Central memory CD4-positive, alpha-beta T cell (primary cell): ENCODE measurements around the gene PLXNA2.

Source experiments
- DNase-seq: peaks from one replicate; pipeline ENCODE4 v3.0.0; 2022

Gene PLXNA2

DNA sequence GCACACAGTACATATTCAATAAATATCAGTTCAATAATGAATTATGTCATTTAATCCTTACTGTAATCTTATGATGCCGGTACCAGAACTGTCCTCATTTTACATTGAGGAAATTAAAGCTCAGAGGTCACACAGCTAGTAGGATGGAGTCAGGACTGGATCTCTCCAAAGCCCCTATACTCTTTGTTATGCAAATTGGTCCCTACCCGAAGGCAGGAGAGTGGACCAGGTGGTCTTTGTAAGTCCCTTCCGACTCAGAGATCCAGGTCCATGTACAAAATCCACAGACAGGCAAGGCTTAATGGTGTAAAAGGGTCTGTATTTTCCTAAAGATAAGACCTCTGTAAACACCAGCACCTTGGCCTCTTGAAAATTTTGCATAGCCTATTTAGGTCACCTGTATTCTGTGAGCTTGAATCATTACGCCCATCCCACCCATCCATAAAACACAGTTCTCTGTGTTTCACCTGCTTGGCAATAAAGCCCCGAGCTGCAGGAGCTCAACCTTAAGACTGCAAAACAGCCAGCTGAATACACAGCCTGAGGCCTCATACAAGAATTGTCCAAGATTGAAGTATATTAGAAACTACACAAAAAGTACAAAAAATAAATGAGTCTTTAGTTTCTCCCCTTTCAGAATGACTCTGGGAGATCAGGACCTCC is 41.7 kb downstream of the PLXNA2 start:
- no peak for DNase-seq

DNA sequence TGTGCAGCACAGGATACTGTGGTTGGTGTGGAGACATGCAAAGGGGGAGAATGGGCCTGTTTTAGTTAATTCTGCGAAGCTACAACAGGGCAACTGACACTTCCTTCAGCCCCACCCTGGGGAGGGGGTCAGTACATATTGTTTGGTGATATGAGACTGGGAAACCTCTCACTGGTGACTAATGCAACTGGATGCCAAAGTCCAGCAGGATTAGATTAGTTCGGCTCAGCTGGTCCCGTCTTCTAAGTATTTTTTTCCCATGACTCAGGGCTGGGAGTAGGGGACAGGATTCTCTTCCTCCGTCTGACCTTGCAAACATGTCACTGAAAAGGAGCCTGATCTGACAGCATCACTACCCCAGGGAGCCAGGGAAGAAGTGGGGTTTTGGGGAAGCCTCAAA is 43.0 kb downstream of the PLXNA2 start:
- DNase-seq, result no peak

DNA sequence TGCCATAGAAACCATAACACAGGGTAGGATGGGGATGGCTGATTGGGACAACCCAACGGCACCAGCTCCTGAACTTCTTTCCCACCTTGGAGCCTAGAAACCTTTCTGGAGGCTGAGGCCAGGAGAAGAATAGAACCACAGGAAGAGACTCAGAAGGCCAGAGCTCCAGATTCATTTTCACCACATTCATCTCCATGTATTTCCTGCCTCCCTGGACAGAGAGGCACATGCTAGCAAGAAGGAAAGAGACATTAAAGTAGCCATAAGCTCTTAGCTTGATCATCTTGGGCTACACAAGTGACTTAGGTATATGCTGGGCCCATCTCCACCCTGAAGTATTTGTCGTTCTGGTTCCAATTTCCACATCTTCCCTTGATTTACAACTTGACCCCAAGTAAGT is 44.1 kb downstream of the PLXNA2 start:
- DNase-seq, result no peak

DNA sequence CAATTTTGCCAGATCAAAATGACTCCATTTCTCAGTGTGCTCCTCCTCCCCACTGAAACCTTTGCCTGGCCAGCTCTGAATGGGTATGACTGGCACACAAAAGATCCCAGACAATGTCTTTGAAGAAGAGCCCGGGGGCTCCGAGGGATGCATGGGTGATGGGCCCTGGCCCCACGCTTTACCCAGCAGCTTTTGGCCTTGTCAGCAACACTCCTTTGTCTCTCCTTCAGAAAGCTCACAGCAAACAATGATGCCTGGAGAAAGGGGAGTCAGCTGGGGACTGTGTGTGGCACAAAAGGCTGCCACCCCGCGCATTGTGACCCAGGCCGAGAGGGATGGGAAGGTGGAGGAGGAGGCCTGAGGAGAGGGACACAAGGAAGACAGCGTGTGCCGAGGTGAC is 45.9 kb downstream of the PLXNA2 start:
- no peak for DNase-seq

GRCh38 chr1:208194944-208195343 is 49.2 kb downstream of the PLXNA2 start:
- DNase-seq, result no peak

DNA sequence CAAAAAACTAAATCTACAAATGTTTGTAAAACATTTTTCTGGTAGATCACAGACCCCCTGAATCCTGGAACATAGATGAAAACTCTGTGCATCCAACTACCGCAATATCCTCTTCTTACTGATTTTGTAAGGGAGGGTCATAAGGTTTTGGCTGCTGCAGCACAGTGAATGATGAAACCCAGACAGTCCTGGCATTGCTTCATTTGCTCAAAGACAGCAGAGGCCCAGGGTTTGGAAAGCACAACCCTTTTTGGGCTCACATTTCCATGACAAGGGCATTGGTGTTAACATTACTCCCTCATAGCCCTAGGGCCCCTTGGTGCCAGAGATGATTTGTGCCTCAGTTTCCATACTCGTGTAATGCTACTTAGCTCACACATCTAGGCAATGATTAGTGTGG is 51.2 kb downstream of the PLXNA2 start:
- no peak for DNase-seq

GRCh38 chr1:208190784-208191183 is 53.4 kb downstream of the PLXNA2 start:
- no peak for DNase-seq

GRCh38 chr1:208189716-208190115 is 54.5 kb downstream of the PLXNA2 start:
- DNase-seq, result no peak

- DNase-seq, result no peak
Measured at GRCh38 chr1:208189183-208189582, 55.0 kb downstream of the PLXNA2 start.

- DNase-seq, result no peak
Measured at GRCh38 chr1:208188607-208189006, 55.6 kb downstream of the PLXNA2 start.

- no peak for DNase-seq
Measured at GRCh38 chr1:208187499-208188041, 56.6 kb downstream of the PLXNA2 start.

- DNase-seq, result no peak
Measured at GRCh38 chr1:208185801-208186231, 58.4 kb downstream of the PLXNA2 start.

DNA sequence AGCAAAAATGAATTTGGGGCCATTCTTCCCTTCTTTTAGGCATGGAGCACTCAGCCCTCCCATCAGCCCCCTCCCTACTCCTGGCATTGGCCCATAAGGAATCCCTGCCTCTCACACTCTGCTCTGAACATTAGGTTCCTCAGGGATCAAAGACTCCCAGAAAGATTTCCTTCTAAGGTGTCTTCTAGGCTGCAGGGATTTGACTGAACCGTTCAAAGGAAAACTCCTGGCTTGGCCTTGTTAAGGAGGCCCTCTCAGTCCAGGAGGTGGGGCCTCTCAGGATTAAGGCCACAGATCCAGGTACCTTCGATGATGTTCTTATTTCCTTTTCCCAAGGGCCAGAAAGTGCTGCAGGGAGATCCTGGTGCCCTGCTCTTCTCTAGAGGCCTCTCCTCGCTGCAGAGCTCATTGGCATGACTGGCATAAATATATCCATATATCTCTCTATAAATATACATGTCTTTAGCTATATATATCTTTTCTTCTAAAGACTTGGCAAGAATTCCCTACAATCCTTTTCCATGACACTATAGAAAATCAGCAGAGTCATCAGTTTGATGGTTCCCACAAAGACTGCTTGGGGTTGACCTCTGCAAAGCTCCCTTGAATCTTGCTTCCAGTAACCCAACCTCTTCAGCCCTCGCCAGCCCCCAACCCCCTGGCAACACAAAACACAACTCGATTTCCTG is 59.1 kb downstream of the PLXNA2 start:
- no peak for DNase-seq

DNA sequence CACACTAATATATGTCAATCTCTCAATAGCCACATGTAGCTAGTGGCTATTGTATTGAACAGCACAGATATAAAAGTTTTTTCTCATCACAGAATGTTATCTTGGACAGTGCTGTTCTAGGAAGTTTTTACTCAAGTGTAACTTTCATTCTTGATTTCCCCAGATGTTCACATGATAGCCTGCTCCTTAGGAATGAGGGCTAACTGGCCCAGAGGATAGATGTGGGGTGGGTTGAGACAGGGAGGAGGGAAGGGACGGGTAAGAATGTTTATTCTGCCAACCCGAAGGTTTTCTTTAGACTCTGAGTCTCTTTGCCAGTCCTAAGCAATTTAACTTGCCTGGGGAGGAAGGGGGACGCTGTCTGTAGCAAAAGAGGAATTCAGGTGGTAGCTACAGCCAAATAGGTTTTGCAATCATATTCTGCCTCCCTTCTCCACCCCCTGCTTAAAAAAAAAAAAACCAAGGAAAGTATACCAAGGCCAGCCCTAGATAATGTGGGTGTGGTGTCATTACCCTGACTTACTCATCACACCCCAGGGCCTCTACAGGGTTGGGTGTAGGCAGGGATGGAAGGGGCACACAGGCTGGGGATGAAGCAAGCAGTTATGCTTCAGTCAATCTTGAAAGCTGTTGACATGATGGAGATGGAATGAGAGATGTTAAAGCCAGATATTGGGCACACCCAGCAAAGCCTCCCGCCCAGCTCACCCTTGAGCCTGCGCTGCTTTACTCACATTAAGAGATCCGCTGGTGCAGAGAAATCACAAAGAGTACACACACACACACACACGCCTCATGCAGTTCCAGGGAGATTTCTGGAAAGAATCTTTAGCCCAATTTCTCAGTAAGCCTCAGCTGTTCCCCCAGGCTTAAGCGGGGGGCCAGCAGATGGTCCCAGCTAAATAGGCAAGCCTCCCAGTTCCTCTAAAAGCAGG is 59.9 kb downstream of the PLXNA2 start:
- DNase-seq, result no peak

DNA sequence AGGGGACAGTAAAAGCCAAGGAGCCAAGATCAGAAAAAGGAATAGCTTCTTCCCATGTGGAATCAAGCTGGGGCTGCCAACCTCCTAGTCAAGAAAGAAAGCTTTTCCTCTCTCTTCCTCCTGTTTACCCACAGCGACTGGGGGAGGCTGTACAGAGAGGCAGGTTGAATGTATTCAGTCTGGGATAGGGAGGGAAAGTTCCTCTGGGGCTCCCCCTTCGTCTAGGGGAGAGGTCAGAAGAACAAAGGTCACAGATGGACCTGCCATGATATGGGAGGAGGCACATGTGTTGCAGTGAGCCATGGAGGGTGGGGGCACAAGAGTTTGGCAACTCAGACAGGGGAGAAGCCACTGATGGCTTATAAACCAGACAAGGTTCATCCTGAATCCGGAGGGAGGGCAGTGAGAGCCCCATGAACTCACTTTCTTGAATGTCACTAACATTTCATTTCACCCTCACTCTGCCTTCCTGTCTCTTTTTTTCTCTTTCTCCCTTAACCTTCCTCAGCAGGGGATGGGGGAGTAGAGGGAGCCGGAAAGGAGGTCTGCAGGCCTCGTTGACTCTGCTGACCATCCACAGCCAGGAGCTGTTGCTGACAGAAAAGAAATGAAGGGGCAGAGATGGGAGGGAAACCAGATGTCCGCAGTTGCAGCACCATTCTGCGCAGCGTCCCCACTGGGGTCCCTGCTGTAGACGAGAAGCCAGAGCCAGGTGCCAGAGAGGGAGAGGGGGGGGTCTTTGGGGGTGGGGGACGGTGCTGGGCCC is 61.1 kb downstream of the PLXNA2 start:
- DNase-seq, result no peak

DNA sequence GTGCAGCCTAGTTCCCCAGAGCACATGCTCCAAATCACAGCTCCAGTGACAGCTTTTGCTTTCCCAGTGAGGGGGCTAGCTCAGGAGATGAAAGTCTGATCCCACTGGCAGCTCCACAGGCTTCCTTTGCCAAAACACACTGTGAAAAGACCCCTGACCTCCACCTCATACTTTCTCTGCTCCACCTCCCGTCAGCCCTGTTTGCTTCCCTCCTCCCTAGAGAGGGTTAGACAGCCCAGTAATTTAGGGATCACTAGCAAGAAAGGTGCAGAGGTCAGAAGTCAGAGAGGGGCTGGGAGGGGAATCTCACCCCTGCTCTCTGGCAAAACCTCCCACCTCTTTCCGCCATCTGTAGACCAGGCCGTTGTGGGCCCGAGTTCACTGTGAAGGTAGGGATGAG is 62.8 kb downstream of the PLXNA2 start:
- DNase-seq, result no peak

- DNase-seq, result no peak
Measured at GRCh38 chr1:208180421-208180820, 63.8 kb downstream of the PLXNA2 start.

DNA sequence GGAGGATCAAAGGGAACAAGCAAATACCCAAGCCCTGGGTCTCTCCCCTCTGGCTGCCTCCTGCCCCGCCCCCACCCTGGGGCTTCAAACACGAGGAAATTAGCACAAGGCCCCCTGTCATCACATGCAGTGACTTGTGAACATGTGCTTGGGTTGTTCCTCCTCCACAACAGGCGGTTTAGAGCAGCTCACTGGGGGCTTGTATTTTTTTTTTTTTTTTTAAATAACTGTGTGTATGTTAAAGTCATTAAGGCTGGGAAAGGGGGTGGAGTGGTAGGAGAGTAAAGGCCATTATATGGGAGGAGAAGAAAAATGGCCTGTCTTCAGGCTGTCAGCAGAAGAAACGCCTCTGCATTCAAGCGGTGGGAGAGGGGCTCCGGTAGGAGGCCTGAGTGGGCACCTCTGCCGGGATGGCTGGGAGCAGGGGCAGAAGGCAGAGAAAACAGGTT is 64.2 kb downstream of the PLXNA2 start:
- DNase-seq, result no peak

- DNase-seq, result no peak
Measured at GRCh38 chr1:208179263-208179816, 64.8 kb downstream of the PLXNA2 start.

GRCh38 chr1:208178091-208178529 is 66.1 kb downstream of the PLXNA2 start:
- no peak for DNase-seq

DNA sequence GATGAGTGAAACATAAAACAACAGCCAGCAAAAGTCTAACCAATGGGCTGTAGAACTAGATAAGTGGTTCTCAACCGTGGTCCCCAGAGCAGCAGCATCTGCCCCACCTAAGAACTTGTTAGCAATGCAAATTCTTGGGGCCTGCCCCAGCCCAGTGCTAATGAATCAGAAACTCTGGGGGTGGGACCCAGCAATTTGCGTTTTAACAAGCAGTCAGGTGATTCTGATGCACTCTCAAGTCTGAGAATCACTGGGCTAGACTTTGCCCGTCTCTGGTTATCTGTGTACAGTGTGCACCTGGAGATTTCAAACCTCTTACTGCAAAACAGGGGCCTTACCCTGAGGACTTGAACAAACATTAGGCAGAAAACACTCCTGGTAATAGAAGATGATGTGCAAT is 66.5 kb downstream of the PLXNA2 start:
- no peak for DNase-seq

GRCh38 chr1:208176649-208177048 is 67.5 kb downstream of the PLXNA2 start:
- DNase-seq, result no peak
